Gastroesophageal sphincter (tissue), 4 donors: ENCODE results near the gene PGM2L1. TPM values are rescaled to one million over a fixed set of nuclear protein-coding genes. Genes with fewer than 3 reads are reported as not detected.

ENCODE experiments used
- ATAC-seq: fragments of 150-250 bp; one replicate; pipeline ENCODE4 v1.9.1; 2016; ENCODE audit warnings: mild to moderate bottlenecking, moderate library complexity
- H3K27ac ChIP-seq, 4 donors: fragments of 200-600 bp; sonication (generic) in 3 of 4; 1 replicate in 3 of 4; 2 replicates in 1 of 4; pipeline ENCODE4 v1.5.1; 2016 to 2019
- H3K27me3 ChIP-seq: fragments of 200-600 bp; sonication (generic); one replicate; pipeline ENCODE4 v1.5.1; 2019
- H3K36me3 ChIP-seq, 2 donors: fragments of 200-600 bp; sonication (generic); one replicate each; pipeline ENCODE4 v1.5.1; 2019; ENCODE audit warnings: control low read depth in 1 of 2
- H3K4me1 ChIP-seq, 3 donors: fragments of 200-600 bp; sonication (generic); 1 replicate in 2 of 3; 2 replicates in 1 of 3; pipeline ENCODE4 v1.5.1; 2016 to 2019; ENCODE audit warnings: control low read depth in 2 of 3
- H3K4me3 ChIP-seq, 2 donors: fragments of 200-600 bp; sonication (generic); one replicate each; pipeline ENCODE4 v1.5.1; 2019; ENCODE audit warnings: mild to moderate bottlenecking in 1 of 2, moderate library complexity in 1 of 2
- H3K9me3 ChIP-seq, 3 donors: fragments of 200-600 bp; sonication (generic); one replicate each; pipeline ENCODE4 v1.5.1; 2017 to 2019; ENCODE audit warnings: control low read depth in 2 of 3
- CTCF ChIP-seq, 4 experiments: fragments of 200-600 bp in 2 of 4; fragments of 450-650 bp in 2 of 4; sonication (generic) in 1 of 4; IDR thresholded peaks; one replicate each; pipeline ENCODE4 v1.5.1; 2017 to 2019; ENCODE audit warnings: antibody characterized with exemption in 4 of 4, mild to moderate bottlenecking in 2 of 4, moderate library complexity in 2 of 4
- EP300 ChIP-seq: sonication (generic); formaldehyde crosslinking; IDR thresholded peaks from one replicate; pipeline ENCODE4 v1.6.1; 2017; ENCODE audit warnings: antibody characterized with exemption, mild to moderate bottlenecking
- POLR2A ChIP-seq, 2 donors: fragments of 450-650 bp; IDR thresholded peaks; one replicate each; pipeline ENCODE4 v1.6.1; 2017; ENCODE audit warnings: antibody characterized with exemption in 2 of 2, mild to moderate bottlenecking in 2 of 2, moderate library complexity in 1 of 2
- POLR2AphosphoS5 ChIP-seq: sonication (generic); formaldehyde crosslinking; IDR thresholded peaks from one replicate; pipeline ENCODE4 v1.6.1; 2017; ENCODE audit warnings: antibody characterized with exemption
- WGBS, 2 donors: methylation state at CpG; one replicate each; pipeline ENCODE4 v1.1.5; 2018; ENCODE audit warnings: low coverage in 1 of 2; 5-methylcytosine and 5-hydroxymethylcytosine counted together
- total RNA-seq, 4 donors: library from RNA; depleted of rRNA; stranded (reverse); fragments of >200 nt; gene quantifications; one replicate each; pipeline ENCODE4 v1.1.0, GENCODE V29; 2016

The PGM2L1 gene
- total RNA-seq, 4 donors from 2014 or later = 1.2 to 7.8 (median 4.9) TPM

DNA sequence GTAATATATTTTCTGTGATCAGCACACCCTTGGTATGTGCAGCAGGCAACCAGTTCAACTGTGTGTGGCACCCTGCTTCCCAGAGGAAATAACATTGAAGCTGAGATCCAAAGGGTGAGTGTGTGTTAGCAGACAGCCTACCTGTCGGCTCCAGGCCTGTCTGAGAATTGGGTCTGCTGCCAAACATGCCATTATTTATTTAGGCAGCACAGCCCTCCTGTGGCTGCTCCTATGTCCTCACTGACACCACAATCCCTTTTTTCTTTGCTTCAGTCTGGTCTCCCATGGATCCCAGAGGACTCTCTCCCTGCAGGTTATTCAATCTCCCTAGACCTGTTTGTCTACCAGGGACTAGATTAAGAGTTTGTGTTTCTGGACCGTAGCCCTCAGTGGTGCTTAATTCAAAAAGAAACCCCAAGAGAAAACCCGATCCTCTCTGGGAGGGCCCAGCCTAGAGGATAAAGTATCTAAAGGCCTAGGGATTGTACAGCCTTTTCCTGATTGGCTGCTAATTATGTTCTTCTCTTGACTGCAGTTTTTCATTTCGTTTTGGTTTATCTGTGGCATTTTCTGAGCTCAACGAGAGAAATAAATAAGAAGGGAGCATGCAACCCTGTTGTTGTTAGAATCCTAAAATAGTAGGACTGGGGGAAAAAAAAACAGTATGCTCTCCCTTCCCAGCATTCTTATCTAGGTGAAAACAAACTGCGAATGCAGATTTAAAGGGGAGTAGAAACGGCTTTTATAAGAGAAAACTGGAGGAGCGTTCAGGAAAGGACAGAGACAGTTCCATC is 45.0 kb upstream of the PGM2L1 start:
- Histone ChIP-seq H3K27me3 (no peaks in the 10 kb centered on the region), H3K4me1 (no peaks in the 10 kb centered on the region), H3K36me3 (no peaks in the 10 kb centered on the region), H3K4me3 (no peak overlapping the region), H3K9me3 (no peaks in the 10 kb centered on the region), H3K27ac (no peak overlapping the region)
- no peak for ATAC-seq
- TF ChIP-seq CTCF (IDR thresholded peaks at IDR 0.05) (peak in 1 of 4 experiments; percentile 17), POLR2AphosphoS5 (no peak), EP300 (no peak), POLR2A (IDR thresholded peaks at IDR 0.05) (no peak)
- 38 to 44% methylated on average over 5 to 7 of the region's 8 CpGs for WGBS, 2 donors

DNA sequence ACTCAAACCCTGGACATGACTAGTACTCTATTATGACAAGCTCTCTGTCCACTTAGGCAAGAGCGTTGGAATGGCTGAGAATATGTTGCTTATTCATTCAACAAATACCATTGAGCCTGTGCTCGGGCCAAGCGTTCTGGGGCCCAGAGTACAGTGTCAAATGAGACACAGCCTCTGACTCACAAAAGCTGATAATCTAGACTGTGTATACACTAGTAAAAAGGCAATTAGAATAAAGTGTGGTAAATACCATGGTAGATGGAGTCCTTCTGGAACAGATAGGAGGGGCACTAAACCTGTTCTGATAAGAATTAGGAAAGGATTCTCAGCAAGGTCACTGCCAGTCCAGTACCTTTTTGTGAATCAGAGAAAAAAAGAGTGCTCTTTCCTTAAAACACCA is 44.4 kb upstream of the PGM2L1 start:
- no peak overlapping the region for H3K4me3 ChIP-seq
- no peaks in the 10 kb centered on the region for H3K9me3 ChIP-seq
- TF ChIP-seq POLR2A (IDR thresholded peaks at IDR 0.05) = no peak
- no peak for TF ChIP-seq CTCF (IDR thresholded peaks at IDR 0.05)
- no peak for TF ChIP-seq EP300
- no peak for TF ChIP-seq POLR2AphosphoS5
- 16 to 78% methylated on average over 1 to 3 of the region's 3 CpGs for WGBS, 2 donors
- no peaks in the 10 kb centered on the region for H3K27me3 ChIP-seq
- no peaks in the 10 kb centered on the region for H3K4me1 ChIP-seq
- no peak overlapping the region for H3K27ac ChIP-seq
- no peaks in the 10 kb centered on the region for H3K36me3 ChIP-seq
- ATAC-seq = no peak

DNA sequence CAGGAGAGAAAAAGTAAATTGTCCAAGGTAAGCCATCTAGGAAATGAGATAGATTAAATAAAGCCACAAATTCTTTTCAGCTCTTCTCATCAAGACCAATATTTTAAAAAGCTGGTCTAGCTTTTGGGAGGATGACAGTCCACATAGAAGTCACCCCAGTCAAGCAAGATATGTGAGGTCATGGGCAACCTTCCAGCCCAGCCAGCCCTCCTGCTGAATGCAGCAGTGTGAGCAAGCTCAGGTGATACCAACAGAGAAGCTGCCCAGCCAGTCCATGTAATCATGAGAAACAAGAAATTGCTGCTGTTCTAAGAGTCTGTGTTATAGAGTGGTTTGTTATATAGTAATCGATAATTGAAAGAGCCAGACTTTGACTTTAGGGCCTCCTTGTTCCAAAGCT is 40.4 kb upstream of the PGM2L1 start:
- no peak overlapping the region for H3K4me3 ChIP-seq
- ATAC-seq = no peak
- TF ChIP-seq EP300 (no peak), CTCF (IDR thresholded peaks at IDR 0.05) (no peak), POLR2A (IDR thresholded peaks at IDR 0.05) (no peak), POLR2AphosphoS5 (no peak)
- no peaks in the 10 kb centered on the region for H3K4me1 ChIP-seq
- peaks cover 6% of the 10 kb centered on the region for H3K27me3 ChIP-seq
- no peaks in the 10 kb centered on the region for H3K9me3 ChIP-seq
- H3K36me3 ChIP-seq = no peaks in the 10 kb centered on the region
- no peak overlapping the region for H3K27ac ChIP-seq
- WGBS, 2 donors = 92 to 100% methylated on average over 1 of the region's 1 CpG

DNA sequence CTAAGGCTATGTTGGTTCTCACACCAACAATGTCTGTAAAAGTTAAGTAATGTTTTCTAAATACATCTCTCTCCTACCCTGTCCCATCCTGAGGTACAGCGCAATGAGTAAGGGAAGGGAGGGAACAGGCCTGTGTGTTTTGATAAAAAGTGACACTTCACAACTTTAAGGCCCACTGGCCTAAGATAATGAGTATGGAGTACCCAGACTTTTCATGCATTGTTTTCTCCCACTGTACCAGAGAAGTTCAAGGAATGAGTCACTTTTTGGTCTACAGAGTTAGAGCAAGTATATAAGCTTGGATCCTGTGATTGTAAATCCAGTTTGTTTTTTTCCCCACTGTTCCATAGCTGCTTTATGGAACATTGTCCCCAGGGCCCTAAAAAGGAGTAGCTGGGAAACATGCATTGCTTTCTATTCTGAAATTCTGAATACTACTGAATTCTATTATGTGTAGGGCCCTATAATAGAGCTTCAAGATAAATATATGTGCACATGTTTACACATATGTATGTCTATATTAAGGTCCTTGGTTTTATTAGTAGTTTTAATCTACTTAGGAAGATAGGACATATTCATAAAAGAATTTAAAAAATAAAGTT is 39.3 kb upstream of the PGM2L1 start:
- TF ChIP-seq POLR2AphosphoS5 (no peak), POLR2A (IDR thresholded peaks at IDR 0.05) (no peak), EP300 (no peak), CTCF (IDR thresholded peaks at IDR 0.05) (no peak)
- H3K27ac ChIP-seq = no peak overlapping the region
- H3K4me1 ChIP-seq = no peaks in the 10 kb centered on the region
- ATAC-seq = no peak
- 71 to 100% methylated on average over 1 of the region's 1 CpG for WGBS, 2 donors
- peaks cover 6% of the 10 kb centered on the region for H3K27me3 ChIP-seq
- H3K36me3 ChIP-seq = no peaks in the 10 kb centered on the region
- H3K9me3 ChIP-seq = no peaks in the 10 kb centered on the region
- no peak overlapping the region for H3K4me3 ChIP-seq

DNA sequence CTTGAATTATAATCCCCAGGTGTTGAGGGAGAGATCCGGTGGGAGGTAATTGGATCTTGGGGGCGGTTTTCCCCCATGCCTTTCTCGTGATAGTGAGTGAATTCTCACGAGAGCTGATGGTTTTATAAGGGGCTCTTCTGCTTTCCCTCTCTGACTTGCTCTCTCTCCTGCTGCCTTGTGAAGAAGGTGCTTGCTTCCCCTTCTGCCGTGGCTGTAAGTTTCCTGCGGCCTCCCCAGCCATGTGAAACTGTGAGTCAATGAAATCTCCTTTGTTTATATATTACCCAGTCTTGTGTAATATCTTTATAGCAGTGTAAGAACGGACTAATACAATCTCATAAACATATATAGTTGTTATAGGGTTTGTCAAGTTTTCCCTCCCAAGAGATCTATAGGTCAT is 36.3 kb upstream of the PGM2L1 start:
- H3K9me3 ChIP-seq = no peaks in the 10 kb centered on the region
- no peak for ATAC-seq
- H3K4me1 ChIP-seq = no peaks in the 10 kb centered on the region
- WGBS, 2 donors = 40 to 50% methylated on average over 7 of the region's 7 CpGs
- no peak for TF ChIP-seq CTCF (IDR thresholded peaks at IDR 0.05)
- TF ChIP-seq POLR2AphosphoS5 = no peak
- no peak for TF ChIP-seq EP300
- TF ChIP-seq POLR2A (IDR thresholded peaks at IDR 0.05) = no peak
- H3K27me3 ChIP-seq = peaks cover 6% of the 10 kb centered on the region
- no peak overlapping the region for H3K4me3 ChIP-seq
- H3K36me3 ChIP-seq = no peaks in the 10 kb centered on the region
- H3K27ac ChIP-seq = no peak overlapping the region
